Kidney epithelial cell (primary cell): Measurements from ENCODE around the gene NECTIN1. TPM values are rescaled to one million over a fixed set of nuclear protein-coding genes. Genes with fewer than 3 reads are reported as not detected.

Source experiments
- DNase-seq: peaks from one replicate; pipeline ENCODE4 v3.0.0-alpha.2; 2010; ENCODE audit warnings: low read depth
- H3K27me3 ChIP-seq: 2 replicates; pipeline ENCODE4 v1.6.0; 2011; ENCODE audit warnings: low read length; ENCODE audit not compliant: control insufficient read depth, insufficient read depth
- H3K36me3 ChIP-seq: 2 replicates; pipeline ENCODE4 v1.5.1; 2011; ENCODE audit warnings: low read length; ENCODE audit not compliant: control insufficient read depth, insufficient read depth
- H3K4me3 ChIP-seq: 2 replicates; pipeline ENCODE4 v1.5.1; 2011; ENCODE audit warnings: low read depth, mild to moderate bottlenecking, control low read depth, low read length
- total RNA-seq: library from RNA; depleted of rRNA; stranded (reverse); fragments of >200 nt; gene quantifications from 2 replicates; pipeline ENCODE4 v1.2.3, GENCODE V29; 2015
- TF ChIP-seq, protein P1 (sequence below): IDR thresholded peaks from 2 replicates; pipeline ENCODE4 v1.5.1; 2011; ENCODE audit warnings: mild to moderate bottlenecking, moderate library complexity, low read length, control low read depth, inconsistent platforms; ENCODE audit not compliant: insufficient read depth, poor library complexity, severe bottlenecking

Gene NECTIN1
- total RNA-seq, 1 donor from 2014 or later, result 15.0 TPM

DNA sequence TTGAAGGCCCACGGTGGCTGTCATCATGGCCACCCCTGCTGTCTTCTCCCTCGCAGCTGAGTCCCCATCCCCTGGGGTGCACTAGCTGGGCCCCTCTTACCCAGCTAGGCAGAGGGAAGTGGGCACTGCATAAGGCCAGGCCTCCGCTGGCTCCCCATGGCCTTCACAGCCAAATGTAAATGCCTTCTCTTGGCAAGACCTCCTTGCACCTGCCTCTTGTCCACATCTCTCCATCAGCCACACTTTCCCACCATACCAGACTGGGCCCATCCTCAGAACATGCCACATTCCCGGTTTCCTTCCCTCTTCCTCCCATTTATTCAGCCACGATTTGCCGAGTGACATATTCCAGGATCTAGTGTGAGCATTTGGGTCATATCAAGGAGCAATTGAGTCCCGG lies 49.7 kb downstream of the NECTIN1 start:
- DNase-seq, result no peak
- Histone ChIP-seq H3K36me3 (no peaks in the 10 kb centered on the region), H3K27me3 (no peaks in the 10 kb centered on the region), H3K4me3 (no peak overlapping the region)
- TF ChIP-seq, protein P1, sequence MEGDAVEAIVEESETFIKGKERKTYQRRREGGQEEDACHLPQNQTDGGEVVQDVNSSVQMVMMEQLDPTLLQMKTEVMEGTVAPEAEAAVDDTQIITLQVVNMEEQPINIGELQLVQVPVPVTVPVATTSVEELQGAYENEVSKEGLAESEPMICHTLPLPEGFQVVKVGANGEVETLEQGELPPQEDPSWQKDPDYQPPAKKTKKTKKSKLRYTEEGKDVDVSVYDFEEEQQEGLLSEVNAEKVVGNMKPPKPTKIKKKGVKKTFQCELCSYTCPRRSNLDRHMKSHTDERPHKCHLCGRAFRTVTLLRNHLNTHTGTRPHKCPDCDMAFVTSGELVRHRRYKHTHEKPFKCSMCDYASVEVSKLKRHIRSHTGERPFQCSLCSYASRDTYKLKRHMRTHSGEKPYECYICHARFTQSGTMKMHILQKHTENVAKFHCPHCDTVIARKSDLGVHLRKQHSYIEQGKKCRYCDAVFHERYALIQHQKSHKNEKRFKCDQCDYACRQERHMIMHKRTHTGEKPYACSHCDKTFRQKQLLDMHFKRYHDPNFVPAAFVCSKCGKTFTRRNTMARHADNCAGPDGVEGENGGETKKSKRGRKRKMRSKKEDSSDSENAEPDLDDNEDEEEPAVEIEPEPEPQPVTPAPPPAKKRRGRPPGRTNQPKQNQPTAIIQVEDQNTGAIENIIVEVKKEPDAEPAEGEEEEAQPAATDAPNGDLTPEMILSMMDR, result no peak

DNA sequence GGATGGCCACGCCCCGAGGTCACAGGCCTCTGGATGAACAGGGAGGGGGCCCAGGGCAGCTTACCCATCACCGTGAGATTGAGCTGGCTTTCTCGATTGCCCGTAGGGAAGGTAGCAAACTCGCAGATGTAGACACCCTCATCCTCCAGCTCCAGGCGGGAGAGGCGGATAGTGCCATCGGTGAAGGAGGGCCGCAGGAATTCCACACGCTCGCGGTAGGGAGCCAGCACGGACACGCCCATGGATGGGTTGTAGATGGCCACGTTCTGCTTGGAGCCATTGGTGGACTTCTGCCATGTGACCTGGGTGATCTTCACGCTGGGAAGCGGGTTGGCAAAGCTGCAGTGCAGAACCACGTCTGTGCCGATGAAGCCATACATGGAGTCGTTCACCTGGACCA lies 50.6 kb downstream of the NECTIN1 start:
- Histone ChIP-seq H3K4me3 (no peak overlapping the region), H3K36me3 (no peaks in the 10 kb centered on the region), H3K27me3 (no peaks in the 10 kb centered on the region)
- TF ChIP-seq, protein P1, result no peak
- DNase-seq, result no peak

DNA sequence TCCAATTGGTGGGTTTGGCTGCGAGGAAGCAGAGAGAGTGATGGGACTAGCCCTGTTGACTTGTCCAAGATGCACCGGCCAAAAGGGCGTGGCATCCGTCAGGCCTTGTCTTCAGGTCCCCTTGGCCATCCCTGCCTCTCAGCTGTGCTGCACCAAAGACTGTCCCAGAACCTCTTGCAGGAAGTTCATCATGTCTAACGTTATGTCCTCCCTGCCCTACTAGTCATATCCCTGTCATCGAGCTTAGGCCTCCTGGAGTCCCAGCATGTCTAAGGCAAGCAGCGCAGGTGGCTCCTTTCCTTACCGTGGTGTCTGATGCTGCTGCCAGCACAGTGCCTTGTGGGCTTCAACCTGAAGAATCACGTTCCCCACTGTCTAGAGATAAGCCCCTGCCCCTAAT lies 51.2 kb downstream of the NECTIN1 start:
- TF ChIP-seq, protein P1, result no peak
- no peak overlapping the region for H3K4me3 ChIP-seq
- H3K27me3 ChIP-seq, result no peaks in the 10 kb centered on the region
- H3K36me3 ChIP-seq, result no peaks in the 10 kb centered on the region
- DNase-seq, result no peak

DNA sequence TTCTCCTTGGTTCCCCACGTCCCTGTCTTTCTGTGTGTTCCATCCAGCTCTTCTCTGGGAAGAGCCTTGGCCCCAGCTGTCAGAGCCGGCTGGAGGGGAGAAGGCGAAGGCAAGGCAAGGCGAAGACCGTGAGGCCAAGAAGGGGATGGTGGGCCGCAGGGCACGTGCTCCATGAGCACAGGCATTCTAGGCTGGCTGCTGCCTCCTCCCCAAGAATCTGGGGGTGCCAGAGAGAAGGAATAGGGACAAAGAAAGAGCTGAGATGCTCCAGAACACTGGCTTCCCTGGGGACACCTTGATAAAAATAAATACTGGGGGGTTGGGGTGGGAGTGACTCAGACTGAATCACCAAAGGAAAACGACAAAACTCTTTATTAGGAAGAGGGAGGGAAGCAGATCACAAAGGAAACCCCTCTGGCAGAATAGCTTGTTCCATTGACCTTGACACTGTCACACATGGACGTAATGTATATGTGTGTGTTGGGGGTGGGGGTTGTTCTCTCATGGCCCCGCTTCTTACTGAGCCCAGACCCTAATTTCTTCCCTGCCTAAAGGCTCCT lies 52.5 kb downstream of the NECTIN1 start:
- TF ChIP-seq, protein P1, result no peak
- Histone ChIP-seq H3K27me3 (no peaks in the 10 kb centered on the region), H3K36me3 (no peaks in the 10 kb centered on the region), H3K4me3 (no peak overlapping the region)
- no peak for DNase-seq

DNA sequence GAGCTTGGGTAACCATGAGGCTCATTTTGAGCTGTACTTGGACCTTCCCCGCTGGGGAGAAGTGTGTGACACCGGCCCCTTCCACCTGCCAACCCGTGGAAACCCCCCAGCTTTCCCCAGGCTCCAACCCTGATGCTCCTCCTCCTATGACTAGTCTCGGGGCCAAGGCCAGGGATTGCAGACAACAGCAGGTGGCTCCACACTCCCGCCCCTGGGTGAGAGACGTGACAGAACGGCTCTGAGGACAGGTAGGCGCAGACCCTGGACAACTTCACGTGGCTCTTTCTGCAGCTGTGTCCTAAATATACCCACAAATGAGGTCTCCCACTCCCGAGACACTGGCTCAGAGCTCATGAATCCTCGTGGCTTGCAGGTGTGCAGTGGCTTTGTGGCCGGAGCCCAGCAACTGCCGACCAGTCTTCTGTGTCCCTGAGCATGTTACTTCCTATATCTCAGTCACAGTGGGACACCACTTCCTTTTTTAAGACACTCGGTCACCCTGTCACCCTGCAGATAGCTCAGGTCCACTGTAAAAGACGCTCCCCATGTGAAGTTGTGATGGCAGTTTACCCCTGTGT lies 55.2 kb downstream of the NECTIN1 start:
- no peaks in the 10 kb centered on the region for H3K36me3 ChIP-seq
- H3K4me3 ChIP-seq, result no peak overlapping the region
- DNase-seq, result no peak
- no peaks in the 10 kb centered on the region for H3K27me3 ChIP-seq
- TF ChIP-seq, protein P1, result peak; percentile 1
